Bronchial epithelial cell (primary cell): ENCODE results near the gene SNX1. TPM values are rescaled to one million over a fixed set of nuclear protein-coding genes. Genes with fewer than 3 reads are reported as not detected.
"Not testable (repeated sequence)": the region's sequence is repeated elsewhere in the genome, so short reads cannot be mapped to it uniquely, and the experiment has no call there.

ENCODE experiments used
- DNase-seq: peaks from one replicate; pipeline ENCODE4 v3.0.0-alpha.2; 2010; ENCODE audit warnings: low read depth
- FAIRE-seq: peaks from 2 replicates; lab custom pipeline; 2011; peaks lifted over from hg19 to GRCh38; lab: Jason Lieb, UNC
- H3K27me3 ChIP-seq: 2 replicates; pipeline ENCODE4 v1.5.1; 2011; ENCODE audit warnings: low read length; ENCODE audit not compliant: control insufficient read depth, insufficient read depth
- H3K36me3 ChIP-seq: 2 replicates; pipeline ENCODE4 v1.5.1; 2011; ENCODE audit warnings: low read length; ENCODE audit not compliant: control insufficient read depth, insufficient read depth
- H3K4me3 ChIP-seq: 2 replicates; pipeline ENCODE4 v1.5.1; 2011; ENCODE audit warnings: mild to moderate bottlenecking, low read depth, low read length, control low read depth
- CTCF ChIP-seq: IDR thresholded peaks from 2 replicates; pipeline ENCODE4 v1.5.1; 2011; ENCODE audit warnings: mild to moderate bottlenecking, moderate library complexity, low read length, control low read depth, inconsistent platforms; ENCODE audit not compliant: insufficient read depth, severe bottlenecking
- total RNA-seq: library from RNA; depleted of rRNA; stranded (reverse); fragments of >200 nt; gene quantifications from 2 replicates; pipeline ENCODE4 v1.2.1, GENCODE V29; 2014

The SNX1 gene
- total RNA-seq, 1 donor from 2014 or later: 28.7 TPM

- Histone ChIP-seq H3K36me3 (no peaks in the 10 kb centered on the region), H3K27me3 (peaks cover 8% of the 10 kb centered on the region), H3K4me3 (no peak overlapping the region)
- no peak for DNase-seq
- no peak for FAIRE-seq
- no peak for TF ChIP-seq CTCF
Observed at GRCh38 chr15:64051093-64051402, 44.7 kb upstream of the SNX1 start.

GRCh38 chr15:64051407-64052259 is 44.1 kb upstream of the SNX1 start:
- no peak for TF ChIP-seq CTCF
- no peak for FAIRE-seq

GRCh38 chr15:64052925-64053491 is 42.8 kb upstream of the SNX1 start:
- no peak overlapping the region for H3K4me3 ChIP-seq
- DNase-seq: no peak
- no peaks in the 10 kb centered on the region for H3K36me3 ChIP-seq
- no peak for TF ChIP-seq CTCF
- peaks cover 8% of the 10 kb centered on the region for H3K27me3 ChIP-seq
- no peak for FAIRE-seq

More at GRCh38 chr15:64051407-64052259, 44.1 kb upstream of the SNX1 start:
- Histone ChIP-seq H3K4me3 (no peak overlapping the region), H3K36me3 (no peaks in the 10 kb centered on the region), H3K27me3 (peaks cover 8% of the 10 kb centered on the region)
- DNase-seq: no peak

GRCh38 chr15:64053674-64054073 is 42.1 kb upstream of the SNX1 start:
- H3K4me3 ChIP-seq, FAIRE-seq, H3K36me3 ChIP-seq, DNase-seq, H3K27me3 ChIP-seq: not testable (repeated sequence)

GRCh38 chr15:64058279-64058678 is 37.5 kb upstream of the SNX1 start:
- FAIRE-seq (no peak), DNase-seq (peak; percentile 76)
- Histone ChIP-seq H3K36me3 (no peaks in the 10 kb centered on the region), H3K4me3 (no peak overlapping the region), H3K27me3 (no peaks in the 10 kb centered on the region)
- TF ChIP-seq CTCF: no peak

GRCh38 chr15:64059104-64059503 is 36.7 kb upstream of the SNX1 start:
- FAIRE-seq, H3K36me3 ChIP-seq, DNase-seq, H3K4me3 ChIP-seq, H3K27me3 ChIP-seq: not testable (repeated sequence)
